GM10847 (cell line): ENCODE measurements around the gene CHAMP1.

ENCODE experiments used
- POLR2A ChIP-seq: IDR thresholded peaks from 2 replicates; pipeline ENCODE4 v1.6.1; 2011; ENCODE audit not compliant: insufficient read length; ENCODE audit errors: extremely low read depth

The CHAMP1 gene

GRCh38 chr13:114314074-114314912 is at the start of gene CHAMP1:
TSS of gene CHAMP1 (plus strand) at chr13:114314503. CDS start at chr13:114323843, 9,340 bp downstream.
- peak; percentile 87 for TF ChIP-seq POLR2A

- no peak for TF ChIP-seq POLR2A
These were observed 49.3 kb upstream of the CHAMP1 start for GRCh38 chr13:114264886-114265611.

GRCh38 chr13:114266241-114266640 is 48.1 kb upstream of the CHAMP1 start:
- TF ChIP-seq POLR2A = no peak

GRCh38 chr13:114268344-114269280 is 45.7 kb upstream of the CHAMP1 start:
- no peak for TF ChIP-seq POLR2A

- no peak for TF ChIP-seq POLR2A
These were observed 45.0 kb upstream of the CHAMP1 start for GRCh38 chr13:114269281-114269770.

GRCh38 chr13:114272977-114273376 is 41.3 kb upstream of the CHAMP1 start:
- TF ChIP-seq POLR2A = no peak

- TF ChIP-seq POLR2A = no peak
These were observed 39.0 kb upstream of the CHAMP1 start for GRCh38 chr13:114275304-114275703.

GRCh38 chr13:114279146-114279545 is 35.2 kb upstream of the CHAMP1 start:
- no peak for TF ChIP-seq POLR2A

GRCh38 chr13:114279758-114280355 is 34.4 kb upstream of the CHAMP1 start:
- TF ChIP-seq POLR2A = no peak

GRCh38 chr13:114281351-114282040 is 32.8 kb upstream of the CHAMP1 start, which contains the start of gene UPF3A:
TSS of gene UPF3A (plus strand) at chr13:114281601. CDS start at chr13:114281640, 39 bp downstream.
- TF ChIP-seq POLR2A = peak; percentile 86

- no peak for TF ChIP-seq POLR2A
These were observed 32.1 kb upstream of the CHAMP1 start for GRCh38 chr13:114282041-114282670.

- no peak for TF ChIP-seq POLR2A
These were observed 30.7 kb upstream of the CHAMP1 start for GRCh38 chr13:114283576-114283975.

- no peak for TF ChIP-seq POLR2A
These were observed 29.6 kb upstream of the CHAMP1 start for GRCh38 chr13:114284680-114285079.
